ENCODE data around the gene VILL.

DNA sequence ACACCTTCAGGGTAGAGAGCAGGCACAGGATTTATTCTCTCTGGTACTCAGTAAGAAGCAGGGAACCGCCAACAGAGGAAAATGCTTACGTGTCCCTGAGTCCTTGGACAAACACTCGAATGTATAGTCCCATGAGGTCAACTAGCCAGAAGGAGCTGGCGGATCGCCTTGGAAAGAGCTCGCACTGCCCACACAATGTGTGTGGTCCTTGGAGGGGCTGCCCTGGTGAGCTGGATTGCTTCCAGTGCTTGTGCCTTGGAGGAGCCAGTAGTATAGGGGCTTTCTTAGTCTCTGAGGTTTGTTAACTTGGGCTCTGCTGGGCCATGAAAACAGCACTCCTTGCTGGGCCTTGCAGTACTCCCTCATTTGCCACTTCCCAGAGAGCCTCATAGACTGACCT lies 40.7 kb upstream of the VILL start:
- TF ChIP-seq EZH2 (optimal IDR thresholded peaks at IDR 0.05; ENCODE audit: low read depth, low read length) (no peak), EZH2phosphoT487 (IDR thresholded peaks at IDR 0.05; ENCODE audit: low read length) (no peak)
- TF ChIP-seq, protein P1, sequence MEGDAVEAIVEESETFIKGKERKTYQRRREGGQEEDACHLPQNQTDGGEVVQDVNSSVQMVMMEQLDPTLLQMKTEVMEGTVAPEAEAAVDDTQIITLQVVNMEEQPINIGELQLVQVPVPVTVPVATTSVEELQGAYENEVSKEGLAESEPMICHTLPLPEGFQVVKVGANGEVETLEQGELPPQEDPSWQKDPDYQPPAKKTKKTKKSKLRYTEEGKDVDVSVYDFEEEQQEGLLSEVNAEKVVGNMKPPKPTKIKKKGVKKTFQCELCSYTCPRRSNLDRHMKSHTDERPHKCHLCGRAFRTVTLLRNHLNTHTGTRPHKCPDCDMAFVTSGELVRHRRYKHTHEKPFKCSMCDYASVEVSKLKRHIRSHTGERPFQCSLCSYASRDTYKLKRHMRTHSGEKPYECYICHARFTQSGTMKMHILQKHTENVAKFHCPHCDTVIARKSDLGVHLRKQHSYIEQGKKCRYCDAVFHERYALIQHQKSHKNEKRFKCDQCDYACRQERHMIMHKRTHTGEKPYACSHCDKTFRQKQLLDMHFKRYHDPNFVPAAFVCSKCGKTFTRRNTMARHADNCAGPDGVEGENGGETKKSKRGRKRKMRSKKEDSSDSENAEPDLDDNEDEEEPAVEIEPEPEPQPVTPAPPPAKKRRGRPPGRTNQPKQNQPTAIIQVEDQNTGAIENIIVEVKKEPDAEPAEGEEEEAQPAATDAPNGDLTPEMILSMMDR (IDR thresholded peaks at IDR 0.05; ENCODE audit: low read length): no peak
